Activated CD4-positive, CD25-positive, alpha-beta regulatory T cell treated with anti-CD3 and anti-CD28 coated beads, Interleukin-2, amount 50 U/mL, for 16 hours (primary cell): Measurements from ENCODE around the gene KCTD12.

Source experiments
- DNase-seq: peaks from one replicate; pipeline ENCODE4 v3.0.0-alpha.2; 2020; ENCODE audit warnings: low read depth, low spot score

KCTD12 gene

DNA sequence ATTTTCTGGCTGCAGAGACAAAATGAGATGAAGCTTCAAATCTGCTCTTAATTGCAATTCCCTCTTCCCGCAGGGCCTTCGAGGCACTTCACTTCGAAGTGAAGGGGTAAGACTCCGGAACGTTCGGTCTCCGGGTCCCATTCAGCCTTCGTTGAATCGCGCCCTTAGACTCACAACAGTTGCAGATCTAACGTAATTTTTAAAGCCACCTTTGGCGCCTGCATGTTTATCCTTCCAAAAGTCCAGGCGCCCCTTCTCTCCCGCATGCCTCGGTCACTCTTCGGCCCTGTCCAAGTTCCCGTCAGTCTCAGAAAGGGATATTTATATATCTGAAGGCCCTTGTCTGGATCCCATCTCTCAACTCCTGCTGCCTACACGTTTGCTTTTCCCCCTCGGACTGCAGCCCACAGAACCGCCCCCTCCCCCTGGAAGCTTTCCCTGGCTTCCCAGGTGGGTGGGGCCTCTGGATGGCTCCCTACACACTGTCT, 915 bp upstream of the KCTD12 start:
- no peak for DNase-seq

DNA sequence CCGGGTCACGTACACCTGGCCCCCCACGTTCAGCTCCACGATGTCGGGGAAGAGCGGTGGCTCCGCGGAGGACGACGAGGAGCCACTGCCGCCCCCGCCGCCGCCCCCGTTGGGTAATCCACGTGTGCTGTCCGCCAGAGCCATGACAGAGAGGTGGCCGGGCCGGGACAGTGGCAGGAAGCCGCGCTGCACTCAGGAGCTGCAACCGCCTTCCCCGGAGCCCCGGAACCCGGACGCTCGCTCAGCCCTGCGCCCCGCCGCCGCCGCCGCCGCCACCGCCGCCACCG, 257 bp downstream of the KCTD12 start:
- DNase-seq, result no peak

- DNase-seq, result peak; percentile 2
These were observed 801 bp downstream of the KCTD12 start for GRCh38 chr13:76885203-76886004.

DNA sequence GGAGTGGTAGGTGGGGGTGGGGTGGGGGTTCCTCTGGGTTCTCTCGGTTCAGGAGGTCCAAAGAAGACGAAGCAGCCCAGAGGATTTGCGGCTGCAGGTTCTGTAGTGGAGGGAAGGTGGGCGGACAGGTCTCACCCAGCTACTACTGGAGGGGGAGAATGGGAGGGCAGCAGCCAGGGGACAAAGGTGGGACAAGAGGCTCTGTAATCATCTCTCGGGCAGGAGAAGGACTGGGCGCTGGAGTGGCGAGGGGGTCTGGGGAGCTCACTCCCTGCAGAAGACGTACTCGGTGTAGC, 1.4 kb downstream of the KCTD12 start:
- DNase-seq, result no peak

DNA sequence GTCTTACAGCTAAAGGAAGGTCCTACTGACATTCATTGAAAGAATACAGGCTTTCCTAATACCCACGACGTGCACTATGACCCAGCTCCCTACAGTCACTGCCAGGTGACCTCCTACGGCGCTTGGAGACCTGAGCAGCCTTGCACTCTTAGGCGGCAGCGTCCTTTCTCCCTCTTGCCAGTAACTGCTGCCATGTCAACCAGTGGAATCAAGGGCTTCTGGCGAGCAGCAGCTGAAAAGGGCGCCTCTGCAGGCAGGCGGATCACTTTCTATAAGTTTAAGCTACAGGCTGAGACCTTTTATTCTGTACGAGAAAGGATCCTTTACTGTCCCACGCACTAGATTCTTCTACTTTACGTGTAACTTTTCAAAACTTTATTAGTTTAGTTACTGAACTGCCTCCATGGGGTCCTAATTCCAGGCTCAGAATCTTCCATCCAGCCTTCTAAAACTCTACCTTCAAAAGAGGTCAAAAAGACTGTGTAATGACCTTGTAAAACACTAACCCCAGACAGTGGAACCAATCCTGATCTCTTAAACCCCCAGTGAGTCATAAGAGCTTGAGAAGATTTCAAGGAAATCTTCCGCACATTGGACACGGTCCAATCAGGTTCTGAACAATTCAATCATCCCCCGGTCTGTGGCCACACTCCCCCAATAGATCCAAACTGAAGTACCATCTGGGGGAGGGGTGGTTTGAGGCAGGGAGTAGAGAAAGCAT, 1.9 kb downstream of the KCTD12 start:
- no peak for DNase-seq

DNA sequence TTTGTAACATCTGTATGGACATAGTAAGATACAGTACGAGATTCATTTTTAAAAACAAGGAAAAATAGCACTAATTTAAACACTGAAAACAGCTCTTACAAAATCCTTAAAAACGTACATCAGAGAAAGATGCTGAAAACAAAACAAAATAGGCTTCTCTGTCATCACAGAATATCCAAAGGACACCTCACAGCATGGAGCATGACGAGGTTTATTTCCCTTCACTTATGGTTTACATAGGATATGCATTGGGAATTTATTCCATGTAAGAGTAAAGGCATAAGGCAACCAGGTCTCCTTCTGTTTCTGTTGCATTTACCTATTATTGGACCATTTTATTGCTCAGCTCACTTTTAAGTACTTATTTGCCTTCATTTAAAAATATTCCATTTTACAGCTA, 3.0 kb downstream of the KCTD12 start:
- DNase-seq, result no peak

DNA sequence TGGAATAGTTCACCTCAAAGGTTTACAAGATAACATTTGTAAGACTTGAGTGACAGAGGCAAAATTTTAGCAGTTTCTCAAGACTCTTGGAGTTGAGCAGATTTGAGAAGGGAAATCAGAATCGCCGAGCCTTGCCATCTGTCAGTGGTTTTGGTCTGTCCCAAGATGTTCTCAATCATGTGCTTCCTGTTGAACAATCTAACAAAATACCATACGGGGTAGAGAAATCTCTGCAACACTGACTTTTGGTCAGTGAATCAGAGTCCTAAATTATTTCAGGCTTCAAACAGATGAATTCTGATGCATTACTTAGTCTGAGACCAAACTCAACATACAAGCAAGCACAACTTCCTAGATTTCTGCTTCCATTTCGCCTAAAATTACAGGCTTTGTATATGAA, 3.8 kb downstream of the KCTD12 start:
- DNase-seq, result no peak

- DNase-seq, result no peak
These were observed 6.3 kb downstream of the KCTD12 start for GRCh38 chr13:76879883-76880270.

GRCh38 chr13:76879203-76879882, 6.9 kb downstream of the KCTD12 start:
- peak; percentile 10 for DNase-seq

DNA sequence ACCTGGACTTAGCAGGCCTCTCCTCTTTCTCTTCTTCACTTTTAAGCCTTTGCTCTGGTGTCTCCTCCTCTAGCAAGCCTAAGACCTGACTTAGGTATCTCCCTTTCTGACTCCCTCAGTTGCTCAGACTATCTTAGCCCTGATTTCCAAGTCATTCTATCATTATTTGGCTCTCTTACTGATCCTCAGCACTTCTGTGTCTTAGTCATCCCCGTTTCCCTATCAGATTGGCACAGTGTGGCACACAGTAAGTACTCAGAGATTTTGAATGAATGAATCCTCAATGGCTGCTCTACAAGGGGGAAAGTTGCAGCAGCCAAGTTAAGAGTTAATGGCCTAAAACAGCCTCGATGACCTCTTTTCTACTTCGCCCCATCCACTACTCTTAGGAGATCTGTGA, 8.2 kb downstream of the KCTD12 start:
- DNase-seq, result no peak

GRCh38 chr13:76875271-76875815, 10.9 kb downstream of the KCTD12 start:
- no peak for DNase-seq

GRCh38 chr13:76874479-76874878, 11.7 kb downstream of the KCTD12 start:
- DNase-seq, result no peak

DNA sequence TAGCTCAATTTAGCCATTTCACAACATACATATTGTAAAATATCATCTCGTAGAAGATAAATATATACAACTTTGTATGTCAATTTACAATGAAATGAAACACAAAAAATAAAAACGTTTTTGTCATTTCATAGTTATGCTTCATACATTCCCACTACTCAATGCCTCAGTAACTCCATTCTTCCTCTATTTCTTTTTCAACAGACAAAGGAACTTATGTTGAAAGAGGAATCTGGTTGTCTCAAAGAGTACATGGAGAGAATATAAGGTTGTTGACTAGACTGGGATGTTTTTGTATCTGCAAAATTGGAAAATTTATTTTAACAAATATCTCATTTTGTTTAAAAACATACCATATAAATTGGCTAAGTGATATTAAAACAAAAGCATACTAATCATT, 12.8 kb downstream of the KCTD12 start:
- no peak for DNase-seq

DNA sequence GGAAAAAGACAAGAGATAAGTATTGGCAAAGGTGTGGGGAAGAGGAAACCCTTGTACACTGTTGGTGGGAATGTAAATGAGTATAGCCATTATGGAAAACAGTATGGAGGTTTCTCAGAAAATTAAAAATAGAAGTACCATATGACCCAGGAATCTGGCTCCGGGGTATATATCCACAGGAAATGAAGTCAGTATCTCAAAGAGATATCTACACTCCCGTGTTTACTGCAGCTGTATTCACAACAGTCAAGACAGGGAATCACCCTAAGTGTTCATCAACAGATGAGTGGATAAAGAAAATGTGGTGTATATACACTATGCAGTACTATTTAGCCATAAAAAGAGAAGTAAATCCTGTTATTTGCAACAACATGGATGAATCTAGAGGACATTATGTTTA, 13.5 kb downstream of the KCTD12 start:
- no peak for DNase-seq

GRCh38 chr13:76871432-76871831, 14.8 kb downstream of the KCTD12 start:
- DNase-seq, result no peak

- DNase-seq, result no peak
These were observed 17.8 kb downstream of the KCTD12 start for GRCh38 chr13:76868371-76868770.

DNA sequence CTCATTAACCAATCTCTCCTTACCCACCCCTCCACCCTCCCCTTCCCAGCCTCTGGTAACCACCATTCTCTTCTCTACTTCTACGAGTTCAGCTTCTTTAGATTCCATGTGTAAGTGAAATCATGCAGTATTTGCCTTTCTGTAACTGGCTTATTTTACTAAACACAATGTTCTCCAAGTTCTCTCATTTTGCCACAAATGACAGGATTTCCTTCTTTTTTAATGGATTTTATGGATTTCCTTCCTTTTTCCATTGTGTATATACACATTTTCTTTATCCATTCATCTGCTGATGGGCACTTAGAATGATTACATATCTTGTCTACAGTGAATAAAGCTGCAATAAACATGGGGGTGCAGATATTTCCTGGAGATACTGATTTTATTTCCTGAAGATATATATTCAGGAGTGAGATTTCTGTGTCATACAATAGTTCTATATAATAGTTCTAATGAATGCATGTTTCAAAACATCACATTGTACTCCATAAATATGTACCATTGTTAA, 20.2 kb downstream of the KCTD12 start:
- DNase-seq, result no peak

- no peak for DNase-seq
These were observed 21.1 kb downstream of the KCTD12 start for GRCh38 chr13:76865109-76865508.

GRCh38 chr13:76864259-76864658, 21.9 kb downstream of the KCTD12 start:
- DNase-seq, result no peak

DNA sequence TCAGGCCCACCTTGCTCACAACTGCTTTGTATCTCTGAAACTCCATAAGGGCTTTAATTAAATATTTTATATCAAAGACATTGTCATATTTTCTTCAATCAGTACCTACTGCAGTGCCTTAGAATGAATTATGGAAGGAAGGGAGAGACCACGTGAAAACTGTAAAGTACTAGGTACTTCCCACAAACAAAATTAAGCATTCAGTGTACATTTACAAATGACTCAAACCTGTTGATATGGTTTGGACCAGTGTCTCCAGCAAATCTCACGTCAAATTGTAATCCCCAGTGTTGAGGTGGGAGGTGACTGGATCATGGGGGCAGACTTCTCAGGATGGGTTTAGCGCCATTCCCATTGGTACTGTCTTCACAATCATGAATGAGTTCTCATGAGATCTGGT, 23.2 kb downstream of the KCTD12 start:
- DNase-seq, result no peak

- DNase-seq, result no peak
These were observed 24.3 kb downstream of the KCTD12 start for GRCh38 chr13:76861859-76862258.

DNA sequence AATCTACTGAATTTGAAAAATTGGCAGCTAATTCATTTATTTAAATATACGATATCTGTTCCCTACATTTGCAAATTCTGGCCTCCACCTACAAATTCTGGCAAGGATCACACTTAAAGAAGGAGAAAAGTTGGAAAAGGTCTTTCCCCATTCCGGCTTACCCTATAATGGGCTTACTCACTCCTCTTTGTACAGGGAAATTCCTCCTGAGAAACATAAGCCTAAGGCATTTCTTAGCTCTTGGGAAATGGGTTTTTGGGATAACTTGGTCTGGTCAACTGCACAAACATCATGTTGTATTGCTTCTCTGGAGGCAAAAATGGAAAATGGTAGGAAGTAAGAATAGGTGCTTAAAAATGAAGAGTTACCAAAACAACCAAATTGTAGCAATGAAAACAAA, 25.5 kb downstream of the KCTD12 start:
- no peak for DNase-seq
